Kidney tubule cell (primary cell): ENCODE results near the gene UBE2O.

ENCODE experiments used
- DNase-seq: peaks from one replicate; pipeline ENCODE4 v3.0.0-alpha.2; 2018; ENCODE audit warnings: low spot score

Gene UBE2O

GRCh38 chr17:76485569-76485968, 32.6 kb upstream of the UBE2O start:
- peak; percentile 32 for DNase-seq

- DNase-seq = no peak
Measured at GRCh38 chr17:76484228-76484725, 31.3 kb upstream of the UBE2O start.

- no peak for DNase-seq
Measured at GRCh38 chr17:76481071-76481655, 28.2 kb upstream of the UBE2O start.

- DNase-seq = no peak
Measured at GRCh38 chr17:76480632-76481031, 27.7 kb upstream of the UBE2O start.

GRCh38 chr17:76479515-76480060, 26.6 kb upstream of the UBE2O start:
- no peak for DNase-seq

GRCh38 chr17:76478730-76479514, 26.0 kb upstream of the UBE2O start:
- DNase-seq = no peak

- DNase-seq = no peak
Measured at GRCh38 chr17:76478097-76478496, 25.1 kb upstream of the UBE2O start.

GRCh38 chr17:76477576-76477975, 24.6 kb upstream of the UBE2O start:
- DNase-seq = no peak

- no peak for DNase-seq
Measured at GRCh38 chr17:76476736-76477135, 23.8 kb upstream of the UBE2O start.

GRCh38 chr17:76475302-76475701, 22.4 kb upstream of the UBE2O start:
- no peak for DNase-seq

GRCh38 chr17:76474894-76475293, 21.9 kb upstream of the UBE2O start:
- DNase-seq = no peak

- DNase-seq = no peak
Measured at GRCh38 chr17:76474238-76474637, 21.3 kb upstream of the UBE2O start.

GRCh38 chr17:76473541-76473985, 20.6 kb upstream of the UBE2O start:
- DNase-seq = peak; percentile 27

GRCh38 chr17:76472726-76473125, 19.8 kb upstream of the UBE2O start:
- DNase-seq = no peak

GRCh38 chr17:76472258-76472645, 19.3 kb upstream of the UBE2O start:
- DNase-seq = no peak

GRCh38 chr17:76471498-76472257, 18.7 kb upstream of the UBE2O start:
- DNase-seq = no peak

- DNase-seq = no peak
Measured at GRCh38 chr17:76469991-76470739, 17.2 kb upstream of the UBE2O start.

GRCh38 chr17:76469076-76469990, 16.4 kb upstream of the UBE2O start:
- no peak for DNase-seq

- no peak for DNase-seq
Measured at GRCh38 chr17:76468634-76469010, 15.7 kb upstream of the UBE2O start.

- DNase-seq = no peak
Measured at GRCh38 chr17:76467809-76468633, 15.1 kb upstream of the UBE2O start.
